ENCODE measurements around the gene PPP1R1B.

GRCh38 chr17:39655105-39655504 is 28.4 kb downstream of the PPP1R1B start:
- TF ChIP-seq CTCF (IDR thresholded peaks at IDR 0.05), result no peak
- no peak for TF ChIP-seq EZH2 (IDR thresholded peaks at IDR 0.05; ENCODE audit: borderline replicate concordance, insufficient read depth, low read depth, low read length, poor library complexity, severe bottlenecking)

Data from B cell (primary cell).